ENCODE measurements around the gene DSC1.

GRCh38 chr18:31079973-31080372 lies 82.7 kb downstream of the DSC1 start:
- TF ChIP-seq POLR2A (IDR thresholded peaks at IDR 0.05) = no peak
- no peak for TF ChIP-seq CTCF (IDR thresholded peaks at IDR 0.05)

All from testis (tissue), 2 donors.